Measurements from ENCODE around the gene FGR.
"Not testable (repeated sequence)": the region's sequence is repeated elsewhere in the genome, so short reads cannot be mapped to it uniquely, and the experiment has no call there.

The FGR gene

GRCh38 chr1:27659497-27660299 is 24.7 kb upstream of the FGR start:
- peak; percentile 70 to 73 for ATAC-seq

DNA sequence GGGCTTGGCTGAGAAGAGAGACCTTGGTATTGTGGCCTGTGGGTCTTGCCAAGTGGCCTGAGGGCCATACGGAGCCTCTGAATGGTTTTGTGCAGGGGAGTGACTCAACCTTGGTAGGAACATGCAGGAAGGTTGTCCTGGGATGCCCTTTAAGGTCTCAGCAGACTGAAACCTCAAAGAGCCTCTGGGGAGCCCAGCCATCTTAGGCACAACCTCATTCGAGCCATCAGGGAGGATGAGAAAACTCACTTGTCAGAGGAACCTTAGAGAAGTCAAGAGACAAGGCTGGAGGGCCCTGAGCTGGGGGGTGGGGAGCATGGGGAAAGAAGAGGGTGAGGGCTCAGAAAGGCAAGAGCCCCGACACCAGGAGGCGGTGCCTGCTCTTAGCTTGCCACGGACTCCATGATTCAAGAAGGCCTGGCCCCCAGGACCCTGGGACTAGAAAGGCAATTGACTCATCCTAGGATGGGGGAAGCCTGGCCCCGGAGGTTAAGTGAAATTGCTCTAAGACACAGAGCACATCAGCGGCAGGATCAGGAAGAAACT is 24.0 kb upstream of the FGR start:
- ATAC-seq: peak; percentile 1 to 4

DNA sequence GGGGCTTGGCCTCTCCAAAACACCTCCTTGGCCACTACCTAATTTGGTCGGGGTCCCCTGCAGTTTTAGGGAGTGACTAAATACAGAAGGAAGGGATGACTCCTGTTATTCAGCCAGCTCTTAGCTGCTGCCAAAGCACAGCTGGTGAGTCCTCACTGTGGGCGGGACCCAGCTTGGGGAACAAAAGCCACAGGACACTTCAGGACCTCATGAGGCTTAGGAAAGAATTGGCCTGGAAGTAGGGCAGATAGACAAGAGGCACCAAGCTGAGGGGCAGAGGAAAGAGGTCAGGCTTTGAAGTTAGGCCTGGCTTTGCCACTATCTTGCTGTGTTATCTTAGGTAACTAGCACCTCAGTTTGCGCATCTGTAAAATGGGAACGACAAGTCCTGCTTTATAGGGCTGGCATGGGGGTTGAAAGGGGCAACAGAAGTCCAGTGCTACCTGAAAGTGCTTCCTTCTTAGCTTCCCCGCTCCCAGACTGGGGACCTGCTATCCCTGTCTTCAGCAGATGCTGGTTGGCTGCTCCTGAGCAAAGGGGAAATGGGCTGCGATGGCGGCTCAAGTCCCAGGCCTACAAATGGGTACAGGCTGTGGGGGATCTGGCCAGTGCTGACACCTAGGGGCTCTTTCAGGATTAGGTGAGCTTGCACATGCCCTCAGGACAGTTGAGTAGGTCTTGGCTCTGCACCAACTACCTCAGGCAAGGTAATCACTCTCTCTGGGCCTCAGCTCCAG is 21.3 kb upstream of the FGR start:
- no peak for ATAC-seq

DNA sequence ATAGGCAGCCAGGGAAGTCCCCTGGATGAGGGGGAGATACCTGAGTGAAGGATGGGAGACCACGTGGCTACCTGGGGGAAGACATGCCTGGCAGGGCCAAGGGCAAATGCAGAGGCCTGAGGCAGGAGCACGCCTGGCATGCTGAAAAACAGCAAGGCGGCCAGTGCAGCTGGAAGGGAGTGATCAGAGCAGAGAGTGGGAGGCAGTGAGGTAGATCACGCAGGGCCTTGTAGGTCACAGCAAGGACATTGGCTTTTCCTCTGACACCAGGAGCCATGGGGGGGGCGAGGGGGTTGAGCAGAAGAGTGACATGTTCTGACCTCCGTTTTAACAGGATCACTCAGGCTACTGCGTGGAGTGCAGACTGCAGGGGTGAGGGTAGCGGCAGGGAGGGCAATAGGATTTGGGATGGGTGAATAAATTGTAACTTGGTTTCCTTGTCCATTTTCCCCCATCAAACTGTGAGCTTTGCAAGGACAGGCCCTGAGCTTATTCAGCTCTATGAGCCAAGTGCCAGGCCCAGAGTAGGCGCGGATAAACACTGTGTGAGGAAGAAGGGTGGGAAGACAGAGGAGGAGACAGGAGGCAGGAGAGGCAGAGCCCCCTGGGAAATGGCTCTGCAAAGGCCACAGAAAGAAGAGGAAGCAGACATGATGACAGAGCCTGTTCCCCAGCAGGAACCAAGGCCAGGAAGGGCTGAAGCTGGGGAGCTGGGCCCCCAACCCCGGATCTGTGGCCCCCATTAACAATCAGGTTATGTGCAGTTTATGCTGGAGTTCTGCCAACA is 20.4 kb upstream of the FGR start:
- ATAC-seq: no peak

DNA sequence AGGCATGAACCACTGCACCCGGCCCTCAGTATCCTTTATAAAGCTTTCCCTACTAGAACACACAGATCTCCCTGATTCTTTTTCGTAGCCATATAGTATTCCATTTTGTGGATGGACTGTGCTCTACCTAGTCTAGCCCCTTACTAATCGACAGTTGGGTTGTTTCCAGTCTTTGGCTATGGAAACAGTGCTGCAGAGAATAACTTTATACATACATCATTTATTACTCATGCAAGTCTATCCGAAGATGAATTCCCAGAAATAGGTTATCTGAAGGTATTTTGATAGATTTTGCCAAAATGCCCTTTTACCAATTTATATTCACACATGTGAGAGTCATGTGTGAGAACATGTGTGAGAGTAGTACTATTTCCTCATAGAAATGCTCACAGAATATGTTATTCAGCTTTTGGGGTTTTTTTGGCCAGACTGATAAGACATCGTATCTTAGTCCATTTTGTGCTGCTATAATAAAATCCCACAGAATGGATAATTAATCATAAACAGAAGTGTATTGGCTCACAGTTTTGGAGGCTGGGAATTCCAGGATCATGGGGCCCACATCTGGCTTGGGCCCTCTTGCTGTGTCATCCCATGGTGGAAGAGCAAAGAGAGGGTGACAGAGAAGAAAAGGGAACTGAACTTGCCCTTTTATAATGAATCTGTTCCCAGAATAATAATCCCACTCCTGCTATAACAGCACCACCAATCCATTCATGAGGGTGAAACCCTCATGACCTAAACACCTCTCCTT is 17.3 kb upstream of the FGR start:
- no peak for ATAC-seq

GRCh38 chr1:27650539-27651175 is 15.7 kb upstream of the FGR start:
- no peak for ATAC-seq

GRCh38 chr1:27650171-27650538 is 15.2 kb upstream of the FGR start:
- ATAC-seq: no peak

GRCh38 chr1:27649306-27649635 is 14.3 kb upstream of the FGR start:
- ATAC-seq: no peak

DNA sequence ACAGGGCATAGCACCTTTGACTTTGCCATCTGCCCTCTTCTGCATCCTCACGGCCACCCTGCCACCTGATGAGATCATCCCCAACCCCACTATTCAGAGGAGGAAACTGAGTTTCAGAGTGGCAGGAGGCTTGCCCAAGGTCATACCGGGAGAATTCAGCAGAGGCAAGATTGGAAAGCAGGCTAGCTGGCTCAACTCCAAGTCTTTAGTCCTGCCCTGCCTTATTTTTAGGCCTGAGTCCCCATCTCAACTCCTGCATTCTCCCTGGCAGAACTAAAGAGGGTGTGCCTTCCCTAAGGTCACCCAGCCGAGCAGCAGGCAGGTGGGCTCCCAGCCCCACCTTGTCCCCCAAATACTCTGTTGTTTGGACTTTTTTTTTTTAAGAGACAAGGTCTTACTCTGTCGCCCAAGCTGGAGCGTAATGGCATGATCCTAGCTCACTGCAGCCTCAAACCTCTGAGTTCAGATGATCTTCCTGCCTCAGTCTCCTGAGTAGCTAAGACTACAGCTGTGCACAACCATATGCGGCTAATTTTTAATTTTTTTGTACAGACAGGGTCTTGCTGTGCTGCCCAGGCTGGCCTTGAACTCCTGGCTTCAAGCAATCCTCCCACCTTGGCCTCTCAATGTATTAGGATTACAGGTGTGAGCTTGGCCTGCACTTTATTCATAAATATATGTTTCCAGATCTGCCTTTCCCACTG is 13.8 kb upstream of the FGR start:
- no peak for ATAC-seq

- ATAC-seq: no peak
Measured at GRCh38 chr1:27647328-27647727, 12.3 kb upstream of the FGR start.

- ATAC-seq: no peak
Measured at GRCh38 chr1:27646676-27647075, 11.7 kb upstream of the FGR start.

DNA sequence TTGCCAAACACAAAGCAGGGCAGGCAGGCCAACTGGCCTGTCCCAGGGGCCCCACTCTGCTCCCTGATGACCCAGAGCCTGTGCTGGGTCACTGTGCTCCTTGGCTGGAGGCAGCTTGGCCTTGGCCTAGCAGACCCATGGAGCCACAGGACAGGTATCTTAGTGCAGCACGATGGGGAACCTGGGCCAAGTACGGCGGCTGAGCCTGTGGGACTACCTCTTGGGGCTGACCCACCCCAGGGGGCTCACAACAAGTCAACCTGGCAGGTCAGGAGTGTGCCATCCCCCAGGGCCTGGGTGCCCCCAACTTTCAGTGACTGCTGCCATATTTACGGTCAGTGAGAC is 10.1 kb upstream of the FGR start:
- ATAC-seq: no peak

GRCh38 chr1:27644369-27645070 is 9.5 kb upstream of the FGR start:
- ATAC-seq: no peak

- ATAC-seq: peak; percentile 92 to 93
Measured at GRCh38 chr1:27643600-27644368, 8.8 kb upstream of the FGR start.

DNA sequence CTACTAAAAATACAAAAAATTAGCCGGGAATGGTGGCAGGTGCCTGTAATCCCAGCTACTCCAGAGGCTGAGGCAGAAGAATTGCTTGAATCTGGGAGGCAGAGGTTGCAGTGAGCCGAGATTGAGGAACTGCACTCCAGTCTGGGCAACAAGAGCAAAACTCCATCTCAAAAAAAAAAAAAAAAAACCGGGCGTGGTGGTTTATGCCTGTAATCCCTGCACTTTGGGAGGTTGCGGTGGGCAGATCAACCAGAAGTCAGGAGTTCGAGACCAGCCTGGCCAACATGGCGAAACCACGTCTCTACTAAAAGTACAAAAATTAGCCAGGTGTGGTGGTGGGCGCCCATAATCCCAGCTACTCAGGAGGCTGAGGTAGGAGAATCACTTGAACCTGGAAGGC is 5.5 kb upstream of the FGR start:
- not testable (repeated sequence) for ATAC-seq

DNA sequence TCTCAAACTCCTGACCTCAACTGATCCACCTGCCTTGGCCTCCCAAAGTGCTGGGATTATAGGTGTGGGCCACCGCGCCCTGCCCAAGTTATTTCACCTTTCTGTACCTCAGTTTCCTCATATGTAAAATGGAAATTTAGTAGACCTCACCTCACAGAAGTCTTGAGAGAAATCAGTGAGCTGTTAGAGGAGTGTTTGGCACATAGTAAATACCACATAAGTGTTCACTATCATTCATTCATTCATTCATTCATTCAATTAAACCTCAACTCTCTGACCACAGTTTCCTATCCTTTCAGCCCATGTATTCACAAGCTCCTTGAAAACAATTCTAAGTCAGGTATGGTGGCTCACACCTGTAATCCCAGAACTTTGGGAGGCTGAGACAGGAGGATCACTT is 3.8 kb upstream of the FGR start:
- no peak for ATAC-seq

DNA sequence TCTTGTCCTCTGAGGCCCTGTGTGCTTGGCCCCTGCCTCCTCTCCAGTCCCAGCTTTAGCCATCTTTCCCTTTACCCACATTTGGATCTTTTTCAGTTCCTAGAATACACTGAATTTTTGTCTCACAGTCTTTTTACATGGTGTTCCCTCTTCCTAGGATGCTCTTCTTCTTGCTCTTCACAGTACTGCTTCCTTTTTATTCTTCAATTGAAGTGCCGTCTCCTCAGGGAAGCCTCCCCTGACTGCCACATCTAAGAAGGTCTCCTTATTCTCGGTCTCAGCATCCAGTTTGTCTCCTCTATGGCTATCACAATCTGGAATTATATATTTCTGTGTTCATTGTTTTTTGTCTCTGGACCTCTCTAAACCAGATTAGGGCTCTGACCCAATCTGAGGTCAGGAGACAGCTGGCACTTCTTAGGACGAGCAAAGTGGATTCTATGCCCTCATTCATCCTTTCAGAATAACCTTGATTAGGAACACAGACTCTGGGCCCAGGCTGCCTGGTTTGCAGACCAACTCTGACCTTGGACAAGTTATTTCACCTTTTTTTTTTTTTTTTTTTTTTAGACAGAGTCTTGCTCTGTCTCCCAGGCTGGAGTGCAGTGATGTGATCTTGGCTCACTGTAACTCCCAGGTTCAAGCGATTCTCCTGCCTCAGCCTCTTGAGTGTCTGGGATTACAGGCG is 3.2 kb upstream of the FGR start:
- no peak for ATAC-seq

- no peak for ATAC-seq
Measured at GRCh38 chr1:27635396-27636142, 584 bp upstream of the FGR start.

Data from activated CD4-positive, CD25-positive, alpha-beta regulatory T cell treated with anti-CD3 and anti-CD28 coated beads, Interleukin-2, amount 50 U/mL, for 24 hours (primary cell).